CD8-positive, alpha-beta memory T cell (primary cell): ENCODE results near the gene MEGF9. TPM values are rescaled to one million over a fixed set of nuclear protein-coding genes. Genes with fewer than 3 reads are reported as not detected.

Source experiments
- CTCF ChIA-PET: fragments of 350-600 bp; sonication (Branson Sonifier 250); formaldehyde crosslinking; loops from one replicate; lab custom pipeline; 2021; ENCODE audit warnings: antibody characterized with exemption; lab: Charles Lee
- POLR2A ChIA-PET: fragments of 350-600 bp; sonication (Branson Sonifier 250); formaldehyde crosslinking; loops from one replicate; lab custom pipeline; 2021; ENCODE audit warnings: antibody characterized with exemption; lab: Charles Lee
- DNase-seq, 5 donors: peaks; one replicate each; pipeline versions ENCODE4 v3.0.0 to v3.0.0-alpha.2; 2020 to 2022; ENCODE audit warnings: mixed read lengths in 1 of 5
- H3K27ac ChIP-seq: one replicate; pipeline ENCODE4 v1.7.0; 2013; ENCODE audit warnings: low read depth, mild to moderate bottlenecking, low read length, moderate library complexity
- H3K27me3 ChIP-seq: 2 replicates; pipeline ENCODE4 v1.7.0; 2013; ENCODE audit warnings: low read length, mild to moderate bottlenecking; ENCODE audit not compliant: insufficient read depth, poor library complexity, severe bottlenecking
- H3K36me3 ChIP-seq: 2 replicates; pipeline ENCODE4 v1.7.0; 2013; ENCODE audit warnings: mild to moderate bottlenecking, low read length, moderate library complexity; ENCODE audit not compliant: insufficient read depth
- H3K4me1 ChIP-seq: 2 replicates; pipeline ENCODE4 v1.7.0; 2013; ENCODE audit warnings: mild to moderate bottlenecking, low read length, moderate library complexity; ENCODE audit not compliant: insufficient read depth
- H3K4me3 ChIP-seq: 2 replicates; pipeline ENCODE4 v1.7.0; 2013; ENCODE audit warnings: mild to moderate bottlenecking, low read length
- H3K9me3 ChIP-seq: 2 replicates; pipeline ENCODE4 v1.7.0; 2013; ENCODE audit warnings: mild to moderate bottlenecking, low read length
- H3K27ac Mint-ChIP-seq, 8 donors: one replicate each; pipeline ENCODE4 v1.8.0; 2020 to 2021; ENCODE audit warnings: mixed read lengths in 8 of 8, mild to moderate bottlenecking in 6 of 8, inconsistent platforms in 3 of 8, moderate library complexity in 3 of 8
- H3K27me3 Mint-ChIP-seq, 2 donors: one replicate each; pipeline ENCODE4 v1.8.0; 2020 to 2021; ENCODE audit warnings: mixed read lengths in 2 of 2, mild to moderate bottlenecking in 1 of 2, moderate library complexity in 1 of 2
- H3K36me3 Mint-ChIP-seq, 3 donors: one replicate each; pipeline ENCODE4 v1.8.0; 2020 to 2021; ENCODE audit warnings: mixed read lengths in 3 of 3, inconsistent platforms in 1 of 3, mild to moderate bottlenecking in 1 of 3
- H3K4me1 Mint-ChIP-seq, 3 donors: one replicate each; pipeline ENCODE4 v1.8.0; 2020 to 2021; ENCODE audit warnings: mixed read lengths in 3 of 3, inconsistent platforms in 1 of 3, mild to moderate bottlenecking in 1 of 3
- H3K4me3 Mint-ChIP-seq, 7 donors: one replicate each; pipeline ENCODE4 v1.8.0; 2020 to 2021; ENCODE audit warnings: mixed read lengths in 7 of 7, mild to moderate bottlenecking in 6 of 7, moderate library complexity in 4 of 7, inconsistent platforms in 2 of 7
- H3K9me3 Mint-ChIP-seq, 5 donors: one replicate each; pipeline ENCODE4 v1.8.0; 2020 to 2022; ENCODE audit warnings: mixed read lengths in 5 of 5, mild to moderate bottlenecking in 3 of 5, moderate library complexity in 2 of 5, inconsistent platforms in 1 of 5
- polyA plus RNA-seq: library from polyadenylated mRNA; unstranded; fragments of 300-500 nt; fragmentation: Illumina TruSeq; gene quantifications from one replicate; pipeline ENCODE4 v1.2.3, GENCODE V29; 2021
- total RNA-seq, 2 experiments: library from RNA; stranded (reverse); gene quantifications; one replicate each; pipeline ENCODE4 v1.2.3, GENCODE V29; 2021

MEGF9 gene
- total and polyA plus RNA-seq, 3 experiments from 2014 or later = 3.9 to 7.0 (median 6.9) TPM

DNA sequence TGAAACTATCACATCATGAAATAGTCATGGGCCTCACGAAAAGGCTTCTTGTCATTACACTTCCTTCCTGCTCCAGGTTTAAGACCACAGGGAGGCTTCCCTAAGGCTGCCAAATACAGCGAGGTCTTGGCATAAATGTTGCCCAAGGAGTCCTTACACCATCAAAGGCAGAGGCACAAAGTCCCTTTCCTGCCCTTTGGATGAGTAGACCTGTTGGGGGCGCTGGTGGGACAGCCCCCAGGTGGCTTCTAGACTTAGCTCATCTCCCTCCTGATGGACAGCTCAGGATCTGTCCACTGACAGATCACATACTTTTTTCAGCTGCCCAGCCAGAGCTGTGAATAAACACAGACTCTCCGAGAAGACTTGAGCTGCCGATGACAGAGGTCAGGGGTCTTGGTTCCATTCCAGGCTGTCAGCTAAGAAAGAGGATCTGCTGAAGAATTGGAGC is 15.5 kb upstream of the MEGF9 start:
- POLR2A ChIA-PET = no interaction called here
- no peak overlapping the region for H3K4me3 Mint-ChIP-seq
- H3K9me3 Mint-ChIP-seq = no peaks in the 10 kb centered on the region
- no peaks in the 10 kb centered on the region for H3K4me1 ChIP-seq
- H3K27me3 ChIP-seq = no peaks in the 10 kb centered on the region
- H3K4me1 Mint-ChIP-seq = no peaks in the 10 kb centered on the region
- CTCF ChIA-PET = no interaction called here
- no peaks in the 10 kb centered on the region for H3K36me3 ChIP-seq
- no peak for DNase-seq
- H3K9me3 ChIP-seq = no peaks in the 10 kb centered on the region
- H3K4me3 ChIP-seq = no peak overlapping the region
- no peak overlapping the region for H3K27ac ChIP-seq
- peak overlapping the region in 1 of 8 donors; percentile 33 for H3K27ac Mint-ChIP-seq
- H3K36me3 Mint-ChIP-seq = no peaks in the 10 kb centered on the region
- H3K27me3 Mint-ChIP-seq = no peaks in the 10 kb centered on the region

DNA sequence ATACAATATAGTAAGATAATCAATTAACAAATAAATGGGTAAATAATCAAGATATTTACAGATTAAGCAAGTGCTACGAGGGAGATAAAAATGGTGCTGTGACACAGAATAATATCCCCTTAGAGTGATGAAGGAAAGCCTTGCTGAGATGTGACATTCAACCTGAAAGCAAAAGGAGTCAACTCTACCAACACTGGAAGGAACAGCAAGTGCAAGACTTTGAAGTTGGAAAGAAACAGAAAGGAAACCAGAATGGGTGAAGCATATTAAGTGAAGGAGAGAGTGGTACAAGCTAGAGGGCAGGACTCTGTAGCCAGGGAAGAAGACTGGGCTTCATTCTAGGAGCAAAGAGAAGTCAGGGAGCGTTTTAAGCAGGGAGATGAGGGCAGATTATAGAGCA is 12.2 kb upstream of the MEGF9 start:
- no peaks in the 10 kb centered on the region for H3K9me3 ChIP-seq
- POLR2A ChIA-PET = no interaction called here
- H3K4me3 ChIP-seq = no peak overlapping the region
- Mint-ChIP-seq H3K27ac (no peak overlapping the region), H3K27me3 (no peaks in the 10 kb centered on the region), H3K4me1 (no peaks in the 10 kb centered on the region), H3K9me3 (no peaks in the 10 kb centered on the region), H3K36me3 (no peaks in the 10 kb centered on the region), H3K4me3 (no peak overlapping the region)
- DNase-seq = no peak
- H3K36me3 ChIP-seq = no peaks in the 10 kb centered on the region
- no peaks in the 10 kb centered on the region for H3K4me1 ChIP-seq
- CTCF ChIA-PET = no interaction called here
- H3K27ac ChIP-seq = no peak overlapping the region
- H3K27me3 ChIP-seq = no peaks in the 10 kb centered on the region

DNA sequence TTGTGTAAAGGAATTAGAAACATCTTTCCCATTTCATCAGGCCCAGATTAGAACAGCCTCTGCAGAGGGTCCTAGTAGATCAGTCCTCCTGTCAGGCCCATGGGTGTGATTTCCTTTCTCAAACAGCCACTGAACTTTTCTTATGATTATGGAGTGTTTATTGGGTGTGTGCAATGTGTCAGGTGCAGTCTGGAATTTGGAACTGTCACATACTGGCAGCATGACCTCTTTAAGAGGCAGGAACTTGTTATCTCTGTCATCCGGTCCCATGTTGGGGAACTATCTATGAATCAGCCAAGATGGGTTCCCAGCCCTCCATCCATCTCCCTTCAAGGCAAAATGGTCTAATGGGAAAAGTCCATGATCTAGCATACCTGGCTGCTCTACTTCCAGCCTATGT is 11.6 kb upstream of the MEGF9 start:
- ChIA-PET CTCF (no interaction called here), POLR2A (no interaction called here)
- H3K9me3 Mint-ChIP-seq = no peaks in the 10 kb centered on the region
- no peaks in the 10 kb centered on the region for H3K4me1 Mint-ChIP-seq
- no peak for DNase-seq
- Histone ChIP-seq H3K4me1 (no peaks in the 10 kb centered on the region), H3K27me3 (no peaks in the 10 kb centered on the region), H3K36me3 (no peaks in the 10 kb centered on the region), H3K9me3 (no peaks in the 10 kb centered on the region), H3K4me3 (no peak overlapping the region), H3K27ac (no peak overlapping the region)
- H3K27me3 Mint-ChIP-seq = no peaks in the 10 kb centered on the region
- H3K27ac Mint-ChIP-seq = peak overlapping the region in 1 of 8 donors; percentile 15
- no peak overlapping the region for H3K4me3 Mint-ChIP-seq
- H3K36me3 Mint-ChIP-seq = no peaks in the 10 kb centered on the region

DNA sequence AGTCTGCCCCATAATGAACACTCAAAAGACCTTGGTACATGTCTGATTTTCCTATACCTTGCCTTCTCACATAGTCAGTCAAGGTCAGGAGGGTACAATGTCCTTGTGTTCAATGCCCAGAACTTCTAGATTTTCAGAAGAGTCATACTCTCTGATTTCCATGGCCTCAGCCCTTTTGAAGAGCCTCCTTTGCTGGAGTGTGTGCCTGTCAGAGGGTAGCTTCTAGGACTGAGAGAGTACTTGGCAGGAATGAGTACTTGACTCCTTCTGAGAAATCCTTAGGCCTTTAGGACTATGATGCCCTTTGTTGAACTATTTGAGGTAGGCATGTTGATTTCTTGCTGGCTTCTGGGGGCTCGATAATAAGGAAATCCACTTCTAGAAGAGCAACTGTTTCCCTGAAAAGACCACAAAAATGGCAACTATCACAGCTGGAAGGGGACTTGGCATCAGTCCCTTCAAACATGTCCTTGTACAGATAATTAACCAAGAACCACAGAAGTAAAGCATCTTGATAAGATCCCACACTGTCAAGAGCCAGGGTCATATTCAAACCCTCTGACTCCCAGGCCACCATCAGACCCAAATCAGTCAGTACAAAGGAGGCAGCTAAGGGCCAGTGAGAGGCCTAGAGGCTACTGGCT is 10.6 kb upstream of the MEGF9 start:
- no peak for DNase-seq
- Mint-ChIP-seq H3K4me1 (no peaks in the 10 kb centered on the region), H3K27me3 (no peaks in the 10 kb centered on the region), H3K27ac (no peak overlapping the region), H3K9me3 (no peaks in the 10 kb centered on the region), H3K4me3 (no peak overlapping the region), H3K36me3 (no peaks in the 10 kb centered on the region)
- H3K27me3 ChIP-seq = no peaks in the 10 kb centered on the region
- no peaks in the 10 kb centered on the region for H3K9me3 ChIP-seq
- H3K27ac ChIP-seq = no peak overlapping the region
- H3K4me3 ChIP-seq = no peak overlapping the region
- ChIA-PET CTCF (no interaction called here), POLR2A (no interaction called here)
- H3K36me3 ChIP-seq = no peaks in the 10 kb centered on the region
- no peaks in the 10 kb centered on the region for H3K4me1 ChIP-seq

DNA sequence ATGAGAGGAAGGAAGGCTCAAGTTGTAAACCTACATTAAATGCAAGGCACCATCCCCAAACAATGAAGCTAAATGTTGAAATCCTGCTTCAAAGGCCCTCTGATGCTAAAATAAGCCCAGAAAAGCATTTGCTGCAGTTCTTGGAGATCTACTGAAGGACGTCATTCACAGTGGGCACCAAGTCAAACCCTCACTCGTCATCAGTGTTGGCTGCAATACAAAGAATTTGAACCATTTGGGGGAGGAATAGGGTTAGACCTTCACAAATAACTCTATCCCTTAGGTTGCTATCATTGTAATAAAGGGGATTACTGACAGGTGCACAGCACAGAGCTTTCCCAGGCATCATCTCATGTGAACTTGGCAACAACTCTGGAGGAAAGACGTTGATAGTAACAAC is 9.3 kb upstream of the MEGF9 start:
- no peaks in the 10 kb centered on the region for H3K27me3 ChIP-seq
- ChIA-PET POLR2A (no interaction called here), CTCF (no interaction called here)
- no peaks in the 10 kb centered on the region for H3K36me3 ChIP-seq
- Mint-ChIP-seq H3K9me3 (no peaks in the 10 kb centered on the region), H3K27me3 (no peaks in the 10 kb centered on the region), H3K4me1 (no peaks in the 10 kb centered on the region), H3K4me3 (no peak overlapping the region), H3K27ac (no peak overlapping the region), H3K36me3 (no peaks in the 10 kb centered on the region)
- H3K4me1 ChIP-seq = no peaks in the 10 kb centered on the region
- no peak overlapping the region for H3K4me3 ChIP-seq
- no peak overlapping the region for H3K27ac ChIP-seq
- H3K9me3 ChIP-seq = no peaks in the 10 kb centered on the region
- no peak for DNase-seq

DNA sequence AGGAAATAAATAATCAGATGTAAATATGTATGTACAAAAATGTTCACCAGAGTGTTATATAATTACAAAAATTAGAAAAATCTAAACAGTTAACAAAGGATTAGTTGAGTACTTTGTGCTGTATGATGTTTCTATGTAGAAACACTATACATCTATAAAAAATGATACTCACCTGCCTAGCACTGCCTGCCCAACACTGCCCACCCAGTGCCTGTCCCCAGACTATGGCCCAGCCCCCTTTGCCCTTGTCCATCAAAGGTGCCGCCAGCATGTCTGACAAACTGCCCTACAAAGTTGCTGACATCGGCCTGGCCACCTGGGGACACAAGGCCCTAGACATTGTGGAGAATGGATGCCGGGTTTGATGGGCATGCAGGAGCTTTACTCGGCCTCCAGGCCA is 6.1 kb upstream of the MEGF9 start:
- H3K4me1 Mint-ChIP-seq = peaks cover 0 to 5% (median 0%) of the 10 kb centered on the region in 3 donors
- no peak overlapping the region for H3K27ac Mint-ChIP-seq
- no peak for DNase-seq
- Histone ChIP-seq H3K9me3 (no peaks in the 10 kb centered on the region), H3K36me3 (no peaks in the 10 kb centered on the region), H3K27me3 (no peaks in the 10 kb centered on the region), H3K27ac (no peak overlapping the region), H3K4me3 (no peak overlapping the region), H3K4me1 (no peaks in the 10 kb centered on the region)
- ChIA-PET POLR2A (interaction anchor here (0.6 kb wide), 1 partner anchor 718 kb away, joined by 3 read pairs; no protein-coding TSS in a partner anchor), CTCF (no interaction called here)
- no peaks in the 10 kb centered on the region for H3K36me3 Mint-ChIP-seq
- H3K9me3 Mint-ChIP-seq = no peaks in the 10 kb centered on the region
- no peaks in the 10 kb centered on the region for H3K27me3 Mint-ChIP-seq
- no peak overlapping the region for H3K4me3 Mint-ChIP-seq

DNA sequence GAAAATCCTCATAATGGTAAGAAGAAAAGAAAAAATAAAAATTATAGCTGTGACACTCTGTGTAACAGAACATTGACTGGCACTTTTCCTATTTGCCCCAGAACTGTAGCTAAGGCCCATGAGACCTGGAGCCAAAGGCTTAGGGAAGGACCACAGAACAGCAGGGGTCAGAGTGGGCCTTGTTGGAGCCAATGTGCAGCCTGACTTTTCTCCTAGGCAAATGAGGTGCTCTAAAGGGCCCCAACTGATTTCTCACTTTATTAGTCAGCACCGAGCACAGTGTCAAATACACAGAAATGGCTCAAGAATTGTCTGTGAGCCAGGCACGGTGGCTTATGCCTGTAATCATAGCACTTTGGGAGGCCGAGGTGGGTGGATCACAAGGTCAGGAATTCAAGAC is 4.0 kb upstream of the MEGF9 start:
- POLR2A ChIA-PET = no interaction called here
- H3K9me3 Mint-ChIP-seq = no peaks in the 10 kb centered on the region
- H3K4me1 Mint-ChIP-seq = peaks cover 5 to 11% (median 5%) of the 10 kb centered on the region in 3 donors
- no peak for DNase-seq
- CTCF ChIA-PET = interaction anchor here (0.7 to 0.8 kb wide), 2 partner anchors 9 to 98 kb away, joined by 3 read pairs; no protein-coding TSS in a partner anchor
- H3K27me3 Mint-ChIP-seq = no peaks in the 10 kb centered on the region
- H3K9me3 ChIP-seq = no peaks in the 10 kb centered on the region
- H3K36me3 ChIP-seq = no peaks in the 10 kb centered on the region
- no peak overlapping the region for H3K4me3 Mint-ChIP-seq
- no peak overlapping the region for H3K27ac Mint-ChIP-seq
- H3K27ac ChIP-seq = no peak overlapping the region
- no peaks in the 10 kb centered on the region for H3K27me3 ChIP-seq
- no peak overlapping the region for H3K4me3 ChIP-seq
- peaks cover 0 to 3% (median 0%) of the 10 kb centered on the region in 3 donors for H3K36me3 Mint-ChIP-seq
- H3K4me1 ChIP-seq = peaks cover 7% of the 10 kb centered on the region

DNA sequence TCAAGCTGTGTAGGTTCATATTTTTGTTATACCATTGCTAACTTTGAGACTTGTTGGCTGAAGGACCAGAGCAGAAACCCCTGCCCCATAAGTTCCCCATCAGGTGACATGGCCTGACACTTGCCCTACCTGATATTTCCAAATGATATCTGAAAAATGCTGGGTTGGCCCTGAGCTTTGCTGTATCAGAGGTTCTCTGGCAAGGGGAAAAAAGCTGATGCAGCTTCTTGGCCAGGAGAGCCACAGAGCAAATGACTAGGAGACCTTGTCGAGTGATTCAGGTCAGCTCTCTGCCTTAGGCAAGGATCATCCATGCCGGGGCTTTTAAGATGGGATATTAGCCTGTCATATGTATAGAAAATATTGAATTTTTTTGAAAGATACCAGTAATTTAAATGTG is 2.9 kb upstream of the MEGF9 start:
- peaks cover 0 to 5% (median 0%) of the 10 kb centered on the region in 3 donors for H3K36me3 Mint-ChIP-seq
- Histone ChIP-seq H3K4me1 (peaks cover 18% of the 10 kb centered on the region), H3K9me3 (no peaks in the 10 kb centered on the region), H3K4me3 (no peak overlapping the region), H3K27me3 (no peaks in the 10 kb centered on the region), H3K27ac (no peak overlapping the region), H3K36me3 (no peaks in the 10 kb centered on the region)
- ChIA-PET CTCF (no interaction called here), POLR2A (no interaction called here)
- no peak overlapping the region for H3K4me3 Mint-ChIP-seq
- H3K9me3 Mint-ChIP-seq = no peaks in the 10 kb centered on the region
- no peak for DNase-seq
- H3K27ac Mint-ChIP-seq = no peak overlapping the region
- no peaks in the 10 kb centered on the region for H3K27me3 Mint-ChIP-seq
- H3K4me1 Mint-ChIP-seq = peaks cover 17 to 23% (median 17%) of the 10 kb centered on the region in 3 donors
